ENCODE results near the gene ATP5F1E. TPM values are rescaled to one million over a fixed set of nuclear protein-coding genes. Genes with fewer than 3 reads are reported as not detected.
A peak's percentile ranks its signal among the peaks of the same experiment; 100 is the strongest.

Gene ATP5F1E
- total and polyA plus RNA-seq, 9 of the 15 experiments (the other 6 are each of a cell fraction or from before 2014, with no cell fraction given), result 60.3 to 162 (median 113) TPM

DNA sequence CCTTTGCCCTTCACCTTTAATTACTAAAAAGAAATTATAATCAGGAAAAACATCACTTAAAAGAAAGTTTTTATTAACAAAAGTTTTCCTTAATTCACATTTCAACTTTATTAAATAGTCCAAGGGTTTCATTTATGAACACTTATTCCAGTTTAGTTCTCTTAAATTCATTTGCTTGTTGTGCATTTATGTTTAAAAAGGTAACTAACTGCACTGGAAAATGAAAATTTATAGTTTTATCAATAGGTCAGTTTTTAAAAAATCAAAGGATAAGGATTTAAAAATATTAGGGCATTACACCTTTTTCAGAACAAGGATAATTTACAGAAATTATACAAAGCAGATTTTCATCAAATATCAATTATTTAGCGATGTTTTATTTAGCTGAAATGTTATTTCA, 958 bp upstream of the ATP5F1E start:
- peaks cover 70% of the 10 kb centered on the region for H3K79me2 ChIP-seq (ENCODE audit: control insufficient read depth, insufficient read depth, low read length)
- peak overlapping the region; percentile 84 for H3K4me3 ChIP-seq
- CTCF ChIA-PET (ENCODE audit: low intra/inter-chr PET ratio), result no interaction called here
- POLR2A ChIA-PET, result interaction anchor here (0.5 to 4.5 kb wide), 5 partner anchors 9 to 329 kb away, joined by 3 to 31 read pairs (median 5); partner anchors contain the start of genes PRELID3B and TUBB1
- peak overlapping the region; percentile 96; the same call in 2 of the 3 replicates for H3K27ac ChIP-seq (ENCODE audit: extremely low read depth, low read depth, low read length)
- H3K4me2 ChIP-seq (ENCODE audit: insufficient read depth, low read length), result peak overlapping the region; percentile 75; the same call in 1 of the 2 replicates
- H3K9me3 ChIP-seq (replicated peaks; ENCODE audit: control insufficient read depth, insufficient read depth, low read depth, low read length), result no peaks in the 10 kb centered on the region
- in situ Hi-C loops (cut with MboI), result no loop called here
- H4K20me1 ChIP-seq (replicated peaks; ENCODE audit: control insufficient read depth, insufficient read depth, low read length), result no peaks in the 10 kb centered on the region
- no TSS peak for BruUV-seq (replicated peaks)
- peaks cover 88% of the 10 kb centered on the region for H3K36me3 ChIP-seq (ENCODE audit: control insufficient read depth, insufficient read depth, low read length)
- intact Hi-C loops (cut with micrococcal nuclease), result loop anchor here (5.0 kb wide), 2 partner anchors 51 to 141 kb away; partner anchors contain the start of gene NELFCD
- 87% methylated on average over 1 of the region's 1 CpG for WGBS (ENCODE audit: insufficient coverage, low coverage, missing lambda C conversion rate)
- H2AFZ ChIP-seq (ENCODE audit: low read depth, low read length), result no peak overlapping the region
- FAIRE-seq, result no peak
- no peak for ATAC-seq
- no peaks in the 10 kb centered on the region for H3K27me3 ChIP-seq (ENCODE audit: control insufficient read depth in 2 of 2, insufficient read depth in 2 of 2, low read length in 2 of 2)
- no peak for TF ChIP-seq XRCC4 (IDR thresholded peaks at IDR 0.05; ENCODE audit: extremely low read depth, insufficient read depth, insufficient read length)
- TF ChIP-seq RHOXF2B (CRISPR knock-in tag; conservative IDR thresholded peaks at IDR 0.05), result no peak
- TF ChIP-seq ARID2 (IDR thresholded peaks at IDR 0.05), result no peak
- TF ChIP-seq ETS2 (tag; IDR thresholded peaks at IDR 0.05; ENCODE audit: borderline replicate concordance, poor library complexity, severe bottlenecking), result no peak
- TF ChIP-seq RFX7 (CRISPR knock-in tag; IDR thresholded peaks at IDR 0.05), result no peak
- no peak for TF ChIP-seq ZFP36 (IDR thresholded peaks at IDR 0.05; ENCODE audit: low read depth, low read length, partially characterized antibody)
- no peak for TF ChIP-seq FOXJ2 (tag; IDR thresholded peaks at IDR 0.05)
- no peak for TF ChIP-seq TEAD2 (tag; IDR thresholded peaks at IDR 0.05)
- TF ChIP-seq, protein P1, sequence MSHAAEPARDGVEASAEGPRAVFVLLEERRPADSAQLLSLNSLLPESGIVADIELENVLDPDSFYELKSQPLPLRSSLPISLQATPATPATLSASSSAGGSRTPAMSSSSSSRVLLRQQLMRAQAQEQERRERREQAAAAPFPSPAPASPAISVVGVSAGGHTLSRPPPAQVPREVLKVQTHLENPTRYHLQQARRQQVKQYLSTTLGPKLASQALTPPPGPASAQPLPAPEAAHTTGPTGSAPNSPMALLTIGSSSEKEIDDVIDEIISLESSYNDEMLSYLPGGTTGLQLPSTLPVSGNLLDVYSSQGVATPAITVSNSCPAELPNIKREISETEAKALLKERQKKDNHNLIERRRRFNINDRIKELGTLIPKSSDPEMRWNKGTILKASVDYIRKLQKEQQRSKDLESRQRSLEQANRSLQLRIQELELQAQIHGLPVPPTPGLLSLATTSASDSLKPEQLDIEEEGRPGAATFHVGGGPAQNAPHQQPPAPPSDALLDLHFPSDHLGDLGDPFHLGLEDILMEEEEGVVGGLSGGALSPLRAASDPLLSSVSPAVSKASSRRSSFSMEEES (CRISPR knock-in tag; IDR thresholded peaks at IDR 0.05), result no peak
- no peak for TF ChIP-seq ZNF253 (CRISPR knock-in tag; conservative IDR thresholded peaks at IDR 0.05)
- TF ChIP-seq, protein P2, sequence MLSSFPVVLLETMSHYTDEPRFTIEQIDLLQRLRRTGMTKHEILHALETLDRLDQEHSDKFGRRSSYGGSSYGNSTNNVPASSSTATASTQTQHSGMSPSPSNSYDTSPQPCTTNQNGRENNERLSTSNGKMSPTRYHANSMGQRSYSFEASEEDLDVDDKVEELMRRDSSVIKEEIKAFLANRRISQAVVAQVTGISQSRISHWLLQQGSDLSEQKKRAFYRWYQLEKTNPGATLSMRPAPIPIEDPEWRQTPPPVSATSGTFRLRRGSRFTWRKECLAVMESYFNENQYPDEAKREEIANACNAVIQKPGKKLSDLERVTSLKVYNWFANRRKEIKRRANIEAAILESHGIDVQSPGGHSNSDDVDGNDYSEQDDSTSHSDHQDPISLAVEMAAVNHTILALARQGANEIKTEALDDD (IDR thresholded peaks at IDR 0.05), result no peak
- TF ChIP-seq TEAD4 (IDR thresholded peaks at IDR 0.05; ENCODE audit: low read length), result no peak
- no peak for TF ChIP-seq TEAD4 (CRISPR knock-in tag; IDR thresholded peaks at IDR 0.05; ENCODE audit: borderline replicate concordance)
- DNase-seq (ENCODE audit: extremely low read depth in 1 of 4, low spot score in 3 of 4), result no peak
- no peaks in the 10 kb centered on the region for H3K9me1 ChIP-seq (ENCODE audit: control insufficient read depth, insufficient read depth, low read length)
- peak overlapping the region in 1 of 2 experiments; percentile 56; a peak in 1 of 4 replicates for H3K9ac ChIP-seq (ENCODE audit: insufficient read depth in 1 of 2, low read depth in 2 of 2, low read length in 2 of 2)
- H3K4me1 ChIP-seq (replicated peaks in 1 of 2; ENCODE audit: control insufficient read depth in 2 of 2, insufficient read depth in 2 of 2, low read length in 2 of 2), result peaks cover 10 to 18% of the 10 kb centered on the region in 2 experiments; a peak in 4 of 5 replicates
